Neural progenitor cell (in vitro differentiated cells): Measurements from ENCODE around the gene KCNS1.

Source experiments
- EZH2 ChIP-seq: fragments of 200-600 bp; sonication (generic); IDR thresholded peaks from 2 replicates; pipeline ENCODE4 v1.6.1; 2017; ENCODE audit warnings: antibody characterized with exemption, mild to moderate bottlenecking, moderate library complexity
- EZH2phosphoT487 ChIP-seq: fragments of 200-600 bp; sonication (generic); IDR thresholded peaks from 2 replicates; pipeline ENCODE4 v1.6.1; 2017; ENCODE audit warnings: antibody characterized with exemption
- TF ChIP-seq, protein P1 (sequence below): fragments of 200-600 bp; sonication (generic); IDR thresholded peaks from 2 replicates; pipeline ENCODE4 v1.5.1; 2017; ENCODE audit warnings: antibody characterized with exemption, mild to moderate bottlenecking

DNA sequence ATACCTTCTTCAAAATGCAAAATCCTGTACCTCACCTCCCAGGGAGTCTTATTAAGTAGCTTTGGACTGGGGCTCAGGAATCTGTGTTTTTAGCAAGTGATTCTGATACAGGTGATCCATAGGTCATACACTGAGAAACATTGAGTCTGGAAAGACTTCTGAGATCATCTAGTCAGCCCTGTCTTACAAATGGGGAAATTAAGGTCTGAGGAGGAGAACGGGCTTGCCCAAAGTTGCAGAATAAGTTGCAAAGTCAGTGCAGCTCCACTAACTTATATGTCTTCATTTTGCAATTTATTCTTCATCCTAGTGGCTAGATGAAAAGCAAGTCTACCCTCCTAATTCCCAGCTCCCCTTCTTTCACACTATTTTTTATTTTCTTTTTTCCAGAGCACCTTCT lies 28.9 kb downstream of the KCNS1 start:
- TF ChIP-seq EZH2 (no peak), EZH2phosphoT487 (no peak)
- TF ChIP-seq, protein P1, sequence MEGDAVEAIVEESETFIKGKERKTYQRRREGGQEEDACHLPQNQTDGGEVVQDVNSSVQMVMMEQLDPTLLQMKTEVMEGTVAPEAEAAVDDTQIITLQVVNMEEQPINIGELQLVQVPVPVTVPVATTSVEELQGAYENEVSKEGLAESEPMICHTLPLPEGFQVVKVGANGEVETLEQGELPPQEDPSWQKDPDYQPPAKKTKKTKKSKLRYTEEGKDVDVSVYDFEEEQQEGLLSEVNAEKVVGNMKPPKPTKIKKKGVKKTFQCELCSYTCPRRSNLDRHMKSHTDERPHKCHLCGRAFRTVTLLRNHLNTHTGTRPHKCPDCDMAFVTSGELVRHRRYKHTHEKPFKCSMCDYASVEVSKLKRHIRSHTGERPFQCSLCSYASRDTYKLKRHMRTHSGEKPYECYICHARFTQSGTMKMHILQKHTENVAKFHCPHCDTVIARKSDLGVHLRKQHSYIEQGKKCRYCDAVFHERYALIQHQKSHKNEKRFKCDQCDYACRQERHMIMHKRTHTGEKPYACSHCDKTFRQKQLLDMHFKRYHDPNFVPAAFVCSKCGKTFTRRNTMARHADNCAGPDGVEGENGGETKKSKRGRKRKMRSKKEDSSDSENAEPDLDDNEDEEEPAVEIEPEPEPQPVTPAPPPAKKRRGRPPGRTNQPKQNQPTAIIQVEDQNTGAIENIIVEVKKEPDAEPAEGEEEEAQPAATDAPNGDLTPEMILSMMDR = no peak
